Esophagus muscularis mucosa (tissue), 4 donors: ENCODE measurements around the gene SP110. TPM values are rescaled to one million over a fixed set of nuclear protein-coding genes. Genes with fewer than 3 reads are reported as not detected.

Source experiments
- DNase-seq: peaks from one replicate; pipeline ENCODE4 v3.0.0-alpha.2; 2017; ENCODE audit errors: extremely low spot score
- H3K27ac ChIP-seq, 4 donors: fragments of 200-600 bp; sonication (generic); replicated peaks in 1 of 4; 1 replicate in 3 of 4; 2 replicates in 1 of 4; pipeline ENCODE4 v1.5.1; 2016 to 2019; ENCODE audit warnings: mild to moderate bottlenecking in 1 of 4
- H3K27me3 ChIP-seq, 4 donors: fragments of 200-600 bp; sonication (generic); one replicate each; pipeline versions ENCODE4 v1.5.1 to v1.6.0; 2016 to 2019
- H3K36me3 ChIP-seq, 4 donors: fragments of 200-600 bp; sonication (generic); one replicate each; pipeline ENCODE4 v1.5.1; 2016 to 2019
- H3K4me1 ChIP-seq, 4 donors: fragments of 200-600 bp; sonication (generic); one replicate each; pipeline ENCODE4 v1.5.1; 2016 to 2019
- H3K4me3 ChIP-seq, 4 donors: fragments of 200-600 bp; sonication (generic); 1 replicate in 2 of 4; 2 replicates in 2 of 4; pipeline ENCODE4 v1.5.1; 2016 to 2019; ENCODE audit warnings: mild to moderate bottlenecking in 4 of 4, moderate library complexity in 1 of 4
- H3K9me3 ChIP-seq, 4 donors: fragments of 200-600 bp; sonication (generic); 1 replicate in 3 of 4; 2 replicates in 1 of 4; pipeline ENCODE4 v1.5.1; 2016 to 2019
- EP300 ChIP-seq: sonication (generic); formaldehyde crosslinking; IDR thresholded peaks from one replicate; pipeline ENCODE4 v1.6.1; 2017; ENCODE audit warnings: antibody characterized with exemption
- POLR2A ChIP-seq: fragments of 450-650 bp; IDR thresholded peaks from one replicate; pipeline ENCODE4 v1.6.1; 2017; ENCODE audit warnings: antibody characterized with exemption, moderate library complexity, mild to moderate bottlenecking, low read depth
- POLR2AphosphoS5 ChIP-seq, 2 donors: sonication (generic); formaldehyde crosslinking; IDR thresholded peaks; one replicate each; pipeline ENCODE4 v1.6.1; 2017; ENCODE audit warnings: antibody characterized with exemption in 2 of 2
- WGBS: methylation state at CpG from one replicate; pipeline ENCODE4 v1.1.5; 2018; 5-methylcytosine and 5-hydroxymethylcytosine counted together
- intact Hi-C: fragments of 100-400 bp; cut with DNase I; formaldehyde crosslinking; loops from one replicate; pipeline ENCODE4 v1.15.1; 2023
- total RNA-seq, 4 donors: library from RNA; depleted of rRNA; stranded (reverse); fragments of >200 nt; gene quantifications; one replicate each; pipeline versions ENCODE4 v1.1.0 to v1.2.1, GENCODE V29; 2016
- TF ChIP-seq, protein P1 (sequence below), 3 experiments: fragments of 200-600 bp in 2 of 3; fragments of 450-650 bp in 1 of 3; sonication (generic) in 2 of 3; IDR thresholded peaks; one replicate each; pipeline ENCODE4 v1.5.1; 2017 to 2019; ENCODE audit warnings: antibody characterized with exemption in 3 of 3, mild to moderate bottlenecking in 2 of 3, moderate library complexity in 1 of 3

SP110 gene
- total RNA-seq, 4 donors from 2014 or later = 14.5 to 24.9 (median 18.8) TPM

DNA sequence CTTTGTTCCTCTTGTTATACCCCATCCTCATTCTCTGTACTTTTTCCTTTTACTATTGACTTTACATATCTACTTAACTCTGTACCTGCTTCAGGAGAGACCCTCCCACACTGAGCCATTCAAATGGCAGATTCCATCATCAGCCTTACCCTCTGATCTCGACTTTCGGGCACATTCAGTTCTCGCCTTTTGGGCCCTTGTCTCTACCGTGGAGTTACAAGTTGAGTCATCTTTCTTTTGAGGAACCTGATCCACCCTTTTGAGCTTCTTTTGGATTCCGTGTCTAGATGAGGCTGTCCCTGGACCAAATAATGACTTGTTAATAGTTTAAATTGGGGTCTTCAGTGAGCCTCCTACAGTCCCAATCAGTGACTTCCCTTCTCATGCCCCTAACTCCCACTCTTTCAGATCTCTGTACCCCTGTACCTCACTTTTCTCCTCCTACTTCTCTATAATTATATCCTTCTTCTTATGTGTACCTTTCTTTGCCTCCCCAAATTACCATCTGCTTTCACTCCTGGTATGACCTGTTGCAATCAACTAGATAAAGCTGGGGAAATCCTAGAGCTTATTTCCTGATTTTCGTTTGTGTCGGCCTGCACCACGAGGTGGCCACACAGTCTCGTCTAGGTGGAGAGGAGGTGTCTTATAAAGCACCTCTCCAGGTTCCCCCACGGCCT lies 17.2 kb downstream of the SP110 start:
- H3K4me3 ChIP-seq = no peak overlapping the region
- H3K27ac ChIP-seq = no peak overlapping the region
- no peaks in the 10 kb centered on the region for H3K4me1 ChIP-seq
- intact Hi-C loops = no loop called here
- no peak for DNase-seq
- TF ChIP-seq, protein P1, sequence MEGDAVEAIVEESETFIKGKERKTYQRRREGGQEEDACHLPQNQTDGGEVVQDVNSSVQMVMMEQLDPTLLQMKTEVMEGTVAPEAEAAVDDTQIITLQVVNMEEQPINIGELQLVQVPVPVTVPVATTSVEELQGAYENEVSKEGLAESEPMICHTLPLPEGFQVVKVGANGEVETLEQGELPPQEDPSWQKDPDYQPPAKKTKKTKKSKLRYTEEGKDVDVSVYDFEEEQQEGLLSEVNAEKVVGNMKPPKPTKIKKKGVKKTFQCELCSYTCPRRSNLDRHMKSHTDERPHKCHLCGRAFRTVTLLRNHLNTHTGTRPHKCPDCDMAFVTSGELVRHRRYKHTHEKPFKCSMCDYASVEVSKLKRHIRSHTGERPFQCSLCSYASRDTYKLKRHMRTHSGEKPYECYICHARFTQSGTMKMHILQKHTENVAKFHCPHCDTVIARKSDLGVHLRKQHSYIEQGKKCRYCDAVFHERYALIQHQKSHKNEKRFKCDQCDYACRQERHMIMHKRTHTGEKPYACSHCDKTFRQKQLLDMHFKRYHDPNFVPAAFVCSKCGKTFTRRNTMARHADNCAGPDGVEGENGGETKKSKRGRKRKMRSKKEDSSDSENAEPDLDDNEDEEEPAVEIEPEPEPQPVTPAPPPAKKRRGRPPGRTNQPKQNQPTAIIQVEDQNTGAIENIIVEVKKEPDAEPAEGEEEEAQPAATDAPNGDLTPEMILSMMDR (IDR thresholded peaks at IDR 0.05) = no peak
- TF ChIP-seq POLR2AphosphoS5 (IDR thresholded peaks at IDR 0.05) = no peak
- no peak for TF ChIP-seq POLR2A
- no peak for TF ChIP-seq EP300
- H3K9me3 ChIP-seq = peaks cover 0 to 5% (median 0%) of the 10 kb centered on the region in 4 donors
- peaks cover 53 to 100% (median 85%) of the 10 kb centered on the region in 4 donors for H3K36me3 ChIP-seq
- 90% methylated on average over 10 of the region's 10 CpGs for WGBS
- no peaks in the 10 kb centered on the region for H3K27me3 ChIP-seq

DNA sequence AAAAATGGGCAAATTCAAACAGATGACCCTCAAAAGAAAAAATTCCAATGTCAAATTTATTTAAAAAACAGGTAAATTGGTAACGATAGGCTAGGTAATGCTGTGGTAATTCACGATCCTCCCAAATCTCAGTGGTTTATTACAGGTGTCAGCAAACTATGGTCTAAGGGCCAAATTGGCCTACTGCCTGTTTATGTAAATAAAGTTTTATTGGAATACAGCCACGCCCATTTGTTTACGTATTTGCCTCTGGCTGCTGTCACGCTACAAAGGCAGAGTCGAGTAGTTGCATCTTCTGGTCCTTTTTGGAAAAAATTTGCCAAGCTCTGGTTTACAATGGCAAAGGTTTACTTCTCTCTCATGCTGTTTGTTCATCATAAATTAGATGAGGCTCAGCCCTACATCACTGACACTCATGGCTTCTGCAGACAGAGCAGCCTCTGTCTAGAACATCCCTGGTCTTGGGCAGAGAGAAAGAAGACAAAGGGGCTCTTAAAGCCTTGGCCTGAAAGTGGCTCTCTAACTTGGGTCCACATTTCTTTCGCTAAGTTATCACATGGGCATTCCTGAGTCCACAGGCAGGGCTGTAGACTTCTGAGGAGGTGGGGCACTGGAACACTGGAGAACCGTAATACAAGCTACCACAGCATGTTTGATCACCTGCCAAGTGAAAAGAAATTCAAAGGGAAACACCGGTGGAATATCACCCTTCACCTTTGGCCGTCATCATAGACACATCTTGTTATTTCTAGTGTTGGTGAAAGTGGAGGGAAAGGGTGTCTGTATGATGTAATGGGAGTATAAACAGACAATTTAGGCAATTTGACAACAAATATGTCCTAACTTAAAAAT lies 34.8 kb downstream of the SP110 start:
- intact Hi-C loops = no loop called here
- H3K36me3 ChIP-seq = peaks cover 0 to 55% (median 43%) of the 10 kb centered on the region in 4 donors

DNA sequence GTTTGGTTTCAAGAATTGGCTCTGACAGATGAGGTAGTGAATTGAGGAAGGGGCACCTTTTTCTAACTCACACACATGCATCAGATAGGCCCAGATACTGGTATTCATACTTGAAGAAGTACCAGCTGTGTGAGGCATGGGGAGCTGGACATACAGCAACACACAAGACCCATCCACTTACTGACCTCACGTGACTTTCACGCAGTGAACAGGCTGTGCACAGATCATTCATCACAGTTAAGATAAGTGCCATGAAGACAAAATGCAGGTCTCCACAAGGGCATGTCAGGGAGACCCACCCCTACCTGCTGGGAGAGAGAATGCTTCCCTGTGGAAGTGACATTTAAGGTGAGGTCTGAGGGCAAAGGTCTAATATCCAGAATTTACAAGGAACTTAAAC lies 38.6 kb downstream of the SP110 start:
- no peak overlapping the region for H3K4me3 ChIP-seq
- H3K36me3 ChIP-seq = peaks cover 24 to 92% (median 77%) of the 10 kb centered on the region in 4 donors
- WGBS = 94% methylated on average over 2 of the region's 2 CpGs

More for the DNA sequence above, 34.8 kb downstream of the SP110 start:
- DNase-seq = peak; percentile 77
- no peaks in the 10 kb centered on the region for H3K9me3 ChIP-seq
- H3K4me3 ChIP-seq = no peak overlapping the region
- H3K27me3 ChIP-seq = no peaks in the 10 kb centered on the region
- TF ChIP-seq, protein P1 (IDR thresholded peaks at IDR 0.05) = no peak
- TF ChIP-seq POLR2A (no peak), EP300 (no peak), POLR2AphosphoS5 (IDR thresholded peaks at IDR 0.05) (no peak)
- no peak overlapping the region for H3K27ac ChIP-seq
- WGBS = 64% methylated on average over 10 of the region's 10 CpGs
- H3K4me1 ChIP-seq = no peaks in the 10 kb centered on the region

DNA sequence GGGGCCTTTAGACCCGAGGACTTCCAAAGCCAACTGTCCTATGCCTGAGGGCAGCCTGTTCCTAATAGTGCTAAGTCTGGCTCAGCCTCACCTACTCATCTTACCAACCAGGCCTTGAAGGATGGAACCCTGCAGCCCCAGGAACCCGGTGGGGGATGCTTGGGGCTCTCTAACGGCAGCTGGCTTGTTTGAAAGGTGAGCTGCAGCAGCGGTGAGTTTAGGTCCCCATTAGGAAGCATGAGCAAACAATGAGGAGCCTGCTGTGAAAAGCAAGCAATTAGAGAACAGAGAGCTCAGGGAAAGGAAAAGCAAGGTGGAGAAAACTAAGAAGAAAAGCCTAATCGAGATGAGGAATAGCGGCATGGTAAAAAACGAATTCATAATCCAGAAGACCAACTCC lies 39.9 kb downstream of the SP110 start:
- 90% methylated on average over 6 of the region's 7 CpGs for WGBS
- H3K4me3 ChIP-seq = no peak overlapping the region
- H3K36me3 ChIP-seq = peaks cover 24 to 92% (median 84%) of the 10 kb centered on the region in 4 donors
- TF ChIP-seq POLR2AphosphoS5 (IDR thresholded peaks at IDR 0.05) = no peak
- TF ChIP-seq, protein P1 (IDR thresholded peaks at IDR 0.05) = no peak
- TF ChIP-seq EP300 = no peak
- TF ChIP-seq POLR2A = no peak
- no peaks in the 10 kb centered on the region for H3K4me1 ChIP-seq
- H3K27ac ChIP-seq = no peak overlapping the region
- intact Hi-C loops = no loop called here
- H3K9me3 ChIP-seq = no peaks in the 10 kb centered on the region
- H3K27me3 ChIP-seq = no peaks in the 10 kb centered on the region
- no peak for DNase-seq

More for the DNA sequence above, 38.6 kb downstream of the SP110 start:
- TF ChIP-seq POLR2A (no peak), POLR2AphosphoS5 (IDR thresholded peaks at IDR 0.05) (no peak), EP300 (no peak)
- TF ChIP-seq, protein P1 (IDR thresholded peaks at IDR 0.05) = no peak
- H3K4me1 ChIP-seq = no peaks in the 10 kb centered on the region
- peak; percentile 55 for DNase-seq
- no peaks in the 10 kb centered on the region for H3K9me3 ChIP-seq
- H3K27me3 ChIP-seq = no peaks in the 10 kb centered on the region
- no peak overlapping the region for H3K27ac ChIP-seq
- intact Hi-C loops = no loop called here
